Measurements from ENCODE around the gene EGFL6. TPM values are rescaled to one million over a fixed set of nuclear protein-coding genes. Genes with fewer than 3 reads are reported as not detected.

EGFL6 gene
- polyA plus RNA-seq, 1 of the 3 experiments (the other 2 are of a cell fraction), result 0.25 TPM

DNA sequence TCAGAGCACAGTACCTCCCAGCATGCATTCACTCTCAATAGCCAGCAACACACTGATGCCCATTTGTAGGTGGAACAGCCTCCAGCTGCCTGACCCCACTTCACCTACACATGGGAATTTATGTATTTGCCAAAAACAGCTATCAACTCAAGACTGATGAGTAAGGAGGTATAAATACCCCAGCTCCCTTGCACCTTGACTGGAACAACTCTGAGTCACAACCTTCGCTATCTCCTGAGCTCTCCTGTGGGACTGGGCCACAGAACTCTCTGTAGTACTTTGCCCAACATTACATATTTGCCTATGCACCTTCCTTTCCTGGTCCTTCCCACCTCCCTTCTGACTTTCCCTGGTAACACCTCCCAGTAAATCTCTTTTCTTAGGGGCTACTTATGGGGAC, 16.5 kb upstream of the EGFL6 start:
- H3K27me3 ChIP-seq (ENCODE audit: insufficient read depth), result peaks cover 4% of the 10 kb centered on the region; the same call in 1 of the 2 replicates
- no peak overlapping the region for H2AFZ ChIP-seq (ENCODE audit: low read depth)
- H3K36me3 ChIP-seq (replicated peaks in 1 of 2; ENCODE audit: control insufficient read depth in 1 of 2, insufficient read depth in 2 of 2, low read length in 1 of 2), result no peaks in the 10 kb centered on the region
- H3F3A ChIP-seq (replicated peaks; ENCODE audit: insufficient read depth), result no peaks in the 10 kb centered on the region
- H4K20me1 ChIP-seq (ENCODE audit: insufficient read depth), result no peaks in the 10 kb centered on the region
- no peak overlapping the region for H3K27ac ChIP-seq (ENCODE audit: low read depth in 2 of 2, low read length in 1 of 2)
- POLR2A ChIA-PET, result no interaction called here
- no peaks in the 10 kb centered on the region for H3K79me2 ChIP-seq (ENCODE audit: insufficient read depth)
- CTCF ChIA-PET, result no interaction called here
- no peak overlapping the region for H3K9ac ChIP-seq
- H3K9me3 ChIP-seq, result no peaks in the 10 kb centered on the region
- no peak overlapping the region for H3K4me2 ChIP-seq
- H3K4me3 ChIP-seq (ENCODE audit: low read depth in 2 of 2, low read length in 1 of 2), result no peak overlapping the region
- no peaks in the 10 kb centered on the region for H3K4me1 ChIP-seq (ENCODE audit: control insufficient read depth in 1 of 2, insufficient read depth in 2 of 2, low read depth in 1 of 2, low read length in 1 of 2)
- no peak for TF ChIP-seq POLR2AphosphoS5 (IDR thresholded peaks at IDR 0.05; ENCODE audit: low read depth, low read length)
- TF ChIP-seq MEF2A (IDR thresholded peaks at IDR 0.05; ENCODE audit: borderline replicate concordance, low read depth), result no peak
- no peak for TF ChIP-seq ZBTB33 (IDR thresholded peaks at IDR 0.05; ENCODE audit: borderline replicate concordance, low read depth)
- TF ChIP-seq TCF12 (IDR thresholded peaks at IDR 0.05), result no peak
- no peak for TF ChIP-seq FOXJ3 (CRISPR knock-in tag; IDR thresholded peaks at IDR 0.05)
- no peak for TF ChIP-seq GABPA (IDR thresholded peaks at IDR 0.05; ENCODE audit: low read depth)
- no peak for TF ChIP-seq CHD2 (IDR thresholded peaks at IDR 0.05; ENCODE audit: low read length, partially characterized antibody)
- TF ChIP-seq, protein P1, sequence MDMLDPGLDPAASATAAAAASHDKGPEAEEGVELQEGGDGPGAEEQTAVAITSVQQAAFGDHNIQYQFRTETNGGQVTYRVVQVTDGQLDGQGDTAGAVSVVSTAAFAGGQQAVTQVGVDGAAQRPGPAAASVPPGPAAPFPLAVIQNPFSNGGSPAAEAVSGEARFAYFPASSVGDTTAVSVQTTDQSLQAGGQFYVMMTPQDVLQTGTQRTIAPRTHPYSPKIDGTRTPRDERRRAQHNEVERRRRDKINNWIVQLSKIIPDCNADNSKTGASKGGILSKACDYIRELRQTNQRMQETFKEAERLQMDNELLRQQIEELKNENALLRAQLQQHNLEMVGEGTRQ (IDR thresholded peaks at IDR 0.05; ENCODE audit: borderline replicate concordance, low read depth, low read length), result no peak
- no peak for TF ChIP-seq MAX (IDR thresholded peaks at IDR 0.05; ENCODE audit: low read depth)
- no peak for TF ChIP-seq RXRA (IDR thresholded peaks at IDR 0.05; ENCODE audit: borderline replicate concordance, low read depth)
- TF ChIP-seq PBX3 (IDR thresholded peaks at IDR 0.05), result no peak
- no peak for TF ChIP-seq GATA2 (CRISPR knock-in tag; IDR thresholded peaks at IDR 0.05)
- no peak for TF ChIP-seq YY1 (IDR thresholded peaks at IDR 0.05; ENCODE audit: low read depth)
- TF ChIP-seq, protein P2, sequence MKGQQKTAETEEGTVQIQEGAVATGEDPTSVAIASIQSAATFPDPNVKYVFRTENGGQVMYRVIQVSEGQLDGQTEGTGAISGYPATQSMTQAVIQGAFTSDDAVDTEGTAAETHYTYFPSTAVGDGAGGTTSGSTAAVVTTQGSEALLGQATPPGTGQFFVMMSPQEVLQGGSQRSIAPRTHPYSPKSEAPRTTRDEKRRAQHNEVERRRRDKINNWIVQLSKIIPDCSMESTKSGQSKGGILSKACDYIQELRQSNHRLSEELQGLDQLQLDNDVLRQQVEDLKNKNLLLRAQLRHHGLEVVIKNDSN (IDR thresholded peaks at IDR 0.05; ENCODE audit: borderline replicate concordance, low read depth), result no peak
- DNase-seq, result no peak
- no peaks in the 10 kb centered on the region for H3K9me2 ChIP-seq
- 0% methylated on average over 1 of the region's 1 CpG for WGBS (ENCODE audit: low lambda C conversion rate)

Data from SK-N-SH (cell line).